ENCODE results near the gene NOL6. TPM values are rescaled to one million over a fixed set of nuclear protein-coding genes. Genes with fewer than 3 reads are reported as not detected.

NOL6 gene
- total and polyA plus RNA-seq, 2 of the 8 experiments (the other 6 are each of a cell fraction or from before 2014, with no cell fraction given), result 44.0 to 55.0 TPM

DNA sequence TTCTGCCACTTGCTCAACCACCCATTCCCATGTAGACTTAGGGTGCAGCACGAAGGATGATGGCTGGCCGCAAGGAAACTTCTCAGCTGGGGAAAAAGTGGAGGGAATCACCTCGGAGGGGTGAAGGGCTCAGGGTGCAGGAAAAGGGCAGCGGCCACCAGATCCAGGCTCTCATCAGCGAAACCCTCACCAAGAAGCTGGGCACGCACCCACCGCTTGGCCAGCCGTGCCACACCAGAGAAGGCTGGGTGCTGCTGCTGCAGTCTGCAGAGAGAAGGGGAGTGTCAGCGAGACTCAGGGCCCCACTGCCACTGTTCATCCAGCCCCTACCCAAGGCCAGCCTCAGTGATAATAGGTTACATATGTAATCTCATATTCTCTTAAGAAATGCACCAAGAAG, 8.6 kb downstream of the NOL6 start (continued):
- no peak for TF ChIP-seq FOSL1 (IDR thresholded peaks at IDR 0.05; ENCODE audit: insufficient read depth, low read depth, low read length)
- TF ChIP-seq SRF (IDR thresholded peaks at IDR 0.05; ENCODE audit: low read depth, low read length), result no peak
- TF ChIP-seq KDM1A (IDR thresholded peaks at IDR 0.05; ENCODE audit: borderline replicate concordance, low read length), result no peak
- TF ChIP-seq BACH1 (IDR thresholded peaks at IDR 0.05; ENCODE audit: low read length), result no peak
- TF ChIP-seq SIX5 (IDR thresholded peaks at IDR 0.05; ENCODE audit: low read depth, low read length), result no peak
